Astrocyte of the spinal cord (primary cell): ENCODE data around the gene ABHD14A.
"Not testable (repeated sequence)": the region's sequence is repeated elsewhere in the genome, so short reads cannot be mapped to it uniquely, and the experiment has no call there.

Experiments
- DNase-seq: peaks from one replicate; pipeline ENCODE4 v3.0.0; 2011; ENCODE audit warnings: low read depth, low spot score
- H3K4me3 ChIP-seq: 2 replicates; pipeline ENCODE4 v1.5.1; 2011; ENCODE audit warnings: low read depth, mild to moderate bottlenecking, low read length, moderate library complexity
- in situ Hi-C: cut with HindIII; loops from 2 replicates; pipeline ENCODE4 v1.10.0; 2017; ENCODE audit warnings: low sequenced_read_pairs
- TF ChIP-seq, protein P1 (sequence below): IDR thresholded peaks from 2 replicates; pipeline ENCODE4 v1.5.1; 2012; ENCODE audit warnings: low read depth, mild to moderate bottlenecking, low read length, inconsistent platforms

ABHD14A gene

DNA sequence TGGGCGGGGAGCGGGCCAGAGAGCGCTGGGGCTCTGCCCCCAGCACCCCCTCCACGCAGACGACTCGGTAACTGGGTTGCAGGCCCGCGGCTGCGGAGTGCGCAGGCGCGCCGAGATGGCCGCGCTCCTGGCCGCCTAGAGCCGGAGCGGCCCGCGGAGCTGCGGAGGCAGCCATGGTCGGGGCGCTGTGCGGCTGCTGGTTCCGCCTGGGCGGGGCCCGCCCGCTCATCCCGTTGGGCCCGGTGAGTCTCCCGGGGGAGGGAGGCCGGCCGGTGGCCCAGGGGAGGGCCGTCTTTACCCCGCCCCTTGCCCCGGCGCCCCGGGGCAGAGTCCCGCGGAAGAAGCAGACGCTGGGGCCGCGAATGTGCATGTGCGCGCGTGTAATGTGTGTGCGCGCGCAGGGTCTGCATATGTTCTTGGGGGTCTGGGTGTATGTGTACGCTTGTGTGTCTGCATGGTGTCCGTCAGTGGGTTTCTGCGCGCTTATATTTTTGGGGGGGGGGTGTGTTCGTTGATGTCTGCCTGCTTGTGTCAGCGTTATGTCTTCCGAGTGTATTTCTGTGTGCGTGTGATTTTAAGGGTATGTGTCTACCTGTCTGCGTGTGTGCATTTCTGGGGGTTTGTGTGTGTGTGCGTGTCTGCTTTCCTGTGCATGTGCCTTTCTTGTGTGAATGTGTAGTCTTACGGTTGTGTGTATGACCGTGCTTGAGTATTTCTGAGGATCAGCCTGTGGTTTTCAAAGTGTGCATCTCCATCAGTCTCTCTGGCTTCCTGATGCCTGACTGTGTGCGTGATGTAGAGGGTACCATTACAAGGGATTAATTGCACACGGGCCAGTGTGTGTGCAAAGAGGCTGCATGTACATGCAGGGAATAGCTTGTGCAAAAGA is at the start of gene ABHD14A:
TSS of gene ABHD14A (plus strand) at position 102 of the 889 bp plus-strand sequence. CDS start at position 174, 72 bp downstream.
- TF ChIP-seq, protein P1, sequence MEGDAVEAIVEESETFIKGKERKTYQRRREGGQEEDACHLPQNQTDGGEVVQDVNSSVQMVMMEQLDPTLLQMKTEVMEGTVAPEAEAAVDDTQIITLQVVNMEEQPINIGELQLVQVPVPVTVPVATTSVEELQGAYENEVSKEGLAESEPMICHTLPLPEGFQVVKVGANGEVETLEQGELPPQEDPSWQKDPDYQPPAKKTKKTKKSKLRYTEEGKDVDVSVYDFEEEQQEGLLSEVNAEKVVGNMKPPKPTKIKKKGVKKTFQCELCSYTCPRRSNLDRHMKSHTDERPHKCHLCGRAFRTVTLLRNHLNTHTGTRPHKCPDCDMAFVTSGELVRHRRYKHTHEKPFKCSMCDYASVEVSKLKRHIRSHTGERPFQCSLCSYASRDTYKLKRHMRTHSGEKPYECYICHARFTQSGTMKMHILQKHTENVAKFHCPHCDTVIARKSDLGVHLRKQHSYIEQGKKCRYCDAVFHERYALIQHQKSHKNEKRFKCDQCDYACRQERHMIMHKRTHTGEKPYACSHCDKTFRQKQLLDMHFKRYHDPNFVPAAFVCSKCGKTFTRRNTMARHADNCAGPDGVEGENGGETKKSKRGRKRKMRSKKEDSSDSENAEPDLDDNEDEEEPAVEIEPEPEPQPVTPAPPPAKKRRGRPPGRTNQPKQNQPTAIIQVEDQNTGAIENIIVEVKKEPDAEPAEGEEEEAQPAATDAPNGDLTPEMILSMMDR = no peak
- peak; percentile 47 for DNase-seq
- in situ Hi-C loops = no loop called here
- H3K4me3 ChIP-seq = peak within 1 kb of the TSS; percentile 82

DNA sequence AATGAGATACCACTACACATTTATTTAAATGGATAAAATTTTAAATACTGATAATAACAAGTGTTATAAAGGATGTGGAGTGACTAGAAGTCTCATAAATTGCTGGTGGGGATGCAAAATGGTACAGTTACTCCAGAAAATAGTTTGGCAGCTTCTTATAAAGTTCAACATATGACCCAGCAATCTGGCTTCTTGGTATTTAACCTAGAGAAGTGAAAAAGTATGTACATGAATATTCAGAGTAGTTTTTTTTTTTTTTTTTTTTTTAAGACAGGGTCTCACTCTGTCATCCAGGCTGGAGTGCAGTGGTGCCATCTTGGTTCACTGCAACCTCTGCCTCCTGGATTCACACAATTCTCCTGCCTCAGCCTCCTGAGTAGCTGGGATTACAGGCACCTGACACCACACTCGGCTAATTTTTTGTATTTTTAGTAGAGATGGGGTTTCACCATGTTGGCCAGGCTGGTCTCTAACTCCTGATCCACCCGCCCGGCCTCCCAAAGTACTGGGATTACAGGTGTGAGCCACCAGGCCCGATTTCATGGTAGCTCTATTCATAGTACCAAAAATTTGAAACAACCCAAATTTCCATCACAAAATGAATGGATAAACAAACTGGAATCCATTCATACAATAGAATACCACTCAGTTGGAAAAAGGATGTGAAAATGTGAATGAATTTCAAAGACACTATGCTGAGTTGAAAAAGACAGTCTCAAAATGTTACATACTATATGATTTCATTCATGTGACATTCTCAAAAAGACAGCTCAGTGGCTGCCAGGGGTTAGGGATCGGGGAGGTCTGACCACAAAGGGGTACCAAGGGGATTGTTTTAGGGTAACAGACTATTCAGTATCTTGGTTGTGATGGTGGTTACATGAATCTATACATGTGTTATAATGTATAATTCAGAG is 47.5 kb upstream of the ABHD14A start:
- no peak overlapping the region for H3K4me3 ChIP-seq
- no peak for DNase-seq
- TF ChIP-seq, protein P1 = no peak
- in situ Hi-C loops = no loop called here

DNA sequence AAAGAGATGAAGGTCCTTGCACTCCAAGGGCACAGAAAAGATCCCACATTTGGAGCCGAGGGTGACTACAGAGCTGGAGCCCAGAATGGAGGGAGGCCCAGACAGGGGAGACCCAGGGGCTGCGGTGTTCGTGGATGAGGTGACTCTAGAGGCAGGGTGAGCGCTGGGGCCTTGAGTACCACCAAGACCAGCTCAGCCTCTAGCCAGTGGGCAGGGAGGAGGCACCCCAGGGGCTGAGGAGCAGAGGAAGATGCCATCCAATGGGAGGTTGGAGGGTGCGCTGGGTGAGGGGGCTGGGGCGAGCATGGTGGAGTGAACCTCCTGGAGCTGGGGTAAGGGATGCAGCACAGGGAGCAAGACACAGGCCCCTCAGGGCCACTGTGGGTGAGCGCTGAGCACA is 46.4 kb upstream of the ABHD14A start:
- TF ChIP-seq, protein P1 = no peak
- no peak overlapping the region for H3K4me3 ChIP-seq
- no peak for DNase-seq
- in situ Hi-C loops = no loop called here

GRCh38 chr3:51928981-51929380 is 45.9 kb upstream of the ABHD14A start:
- in situ Hi-C loops = not testable (repeated sequence)

GRCh38 chr3:51929420-51930003 is 45.4 kb upstream of the ABHD14A start:
- H3K4me3 ChIP-seq = no peak overlapping the region
- DNase-seq = no peak
- in situ Hi-C loops = no loop called here
- TF ChIP-seq, protein P1 = no peak

More at GRCh38 chr3:51928981-51929380, 45.9 kb upstream of the ABHD14A start:
- H3K4me3 ChIP-seq, DNase-seq: not testable (repeated sequence)

DNA sequence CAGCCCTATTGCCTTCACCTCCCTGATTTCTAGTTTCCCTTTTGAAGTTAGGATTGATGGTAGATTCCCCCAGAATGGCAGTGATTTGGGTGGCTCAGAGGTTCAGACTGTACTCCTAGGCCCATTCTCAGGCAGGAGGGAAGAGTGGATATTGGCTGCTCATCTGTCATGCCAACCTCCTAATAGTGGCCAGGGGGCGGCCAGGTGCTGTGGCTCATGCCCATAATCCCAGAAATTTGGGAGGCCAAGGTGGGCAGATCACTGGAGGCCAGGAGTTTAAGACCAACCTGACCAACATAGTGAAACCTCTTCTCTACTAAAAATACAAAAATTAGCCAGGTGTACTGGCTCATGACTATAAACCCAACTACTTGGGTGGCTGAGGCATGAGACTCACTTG is 44.4 kb upstream of the ABHD14A start:
- no peak overlapping the region for H3K4me3 ChIP-seq
- TF ChIP-seq, protein P1 = no peak
- in situ Hi-C loops = no loop called here
- DNase-seq = no peak
